MM.1S (cell line): Measurements from ENCODE around the gene ZNF638.

Experiments
- CTCF ChIP-seq: fragments of 300-600 bp; sonication (generic); IDR thresholded peaks from 2 replicates; pipeline ENCODE4 v1.5.1; 2016; ENCODE audit warnings: antibody characterized with exemption, low read length, mixed read lengths
- EZH2 ChIP-seq: fragments of 300-600 bp; sonication (generic); optimal IDR thresholded peaks from 2 replicates; pipeline ENCODE3; 2017; ENCODE audit warnings: low read depth, mild to moderate bottlenecking, antibody characterized with exemption, low read length, mixed read lengths

GRCh38 chr2:71402427-71402826 lies 70.8 kb downstream of the ZNF638 start:
- TF ChIP-seq EZH2 (no peak), CTCF (no peak)
